Mucosa of rectum (tissue), 2 donors: ENCODE data around the gene ARHGAP1.

Experiments
- H3K27ac ChIP-seq, 2 donors: one replicate each; pipeline ENCODE4 v1.7.0; 2013; ENCODE audit warnings: inconsistent platforms in 2 of 2, low read depth in 2 of 2, low read length in 2 of 2
- H3K27me3 ChIP-seq, 2 donors: one replicate each; pipeline ENCODE4 v1.7.0; 2013; ENCODE audit warnings: low read length in 2 of 2; ENCODE audit not compliant: control insufficient read depth in 2 of 2, insufficient read depth in 2 of 2
- H3K36me3 ChIP-seq, 2 donors: one replicate each; pipeline ENCODE4 v1.7.0; 2013; ENCODE audit warnings: low read length in 2 of 2; ENCODE audit not compliant: control insufficient read depth in 2 of 2, insufficient read depth in 2 of 2
- H3K4me1 ChIP-seq, 2 donors: one replicate each; pipeline ENCODE4 v1.7.0; 2013; ENCODE audit warnings: low read length in 2 of 2, mild to moderate bottlenecking in 1 of 2; ENCODE audit not compliant: control insufficient read depth in 2 of 2, insufficient read depth in 2 of 2
- H3K4me3 ChIP-seq, 2 donors: one replicate each; pipeline ENCODE4 v1.7.0; 2013; ENCODE audit warnings: low read length in 2 of 2
- H3K9ac ChIP-seq, 2 donors: one replicate each; pipeline ENCODE4 v1.7.0; 2013; ENCODE audit warnings: low read length in 2 of 2, low read depth in 1 of 2, mild to moderate bottlenecking in 1 of 2
- H3K9me3 ChIP-seq, 2 donors: one replicate each; pipeline ENCODE4 v1.7.0; 2013; ENCODE audit warnings: low read length in 2 of 2; ENCODE audit not compliant: control insufficient read depth in 2 of 2
- donor health status: healthy.
- donor health status: Normal muscosa, but diverticular disease.

The ARHGAP1 gene

DNA sequence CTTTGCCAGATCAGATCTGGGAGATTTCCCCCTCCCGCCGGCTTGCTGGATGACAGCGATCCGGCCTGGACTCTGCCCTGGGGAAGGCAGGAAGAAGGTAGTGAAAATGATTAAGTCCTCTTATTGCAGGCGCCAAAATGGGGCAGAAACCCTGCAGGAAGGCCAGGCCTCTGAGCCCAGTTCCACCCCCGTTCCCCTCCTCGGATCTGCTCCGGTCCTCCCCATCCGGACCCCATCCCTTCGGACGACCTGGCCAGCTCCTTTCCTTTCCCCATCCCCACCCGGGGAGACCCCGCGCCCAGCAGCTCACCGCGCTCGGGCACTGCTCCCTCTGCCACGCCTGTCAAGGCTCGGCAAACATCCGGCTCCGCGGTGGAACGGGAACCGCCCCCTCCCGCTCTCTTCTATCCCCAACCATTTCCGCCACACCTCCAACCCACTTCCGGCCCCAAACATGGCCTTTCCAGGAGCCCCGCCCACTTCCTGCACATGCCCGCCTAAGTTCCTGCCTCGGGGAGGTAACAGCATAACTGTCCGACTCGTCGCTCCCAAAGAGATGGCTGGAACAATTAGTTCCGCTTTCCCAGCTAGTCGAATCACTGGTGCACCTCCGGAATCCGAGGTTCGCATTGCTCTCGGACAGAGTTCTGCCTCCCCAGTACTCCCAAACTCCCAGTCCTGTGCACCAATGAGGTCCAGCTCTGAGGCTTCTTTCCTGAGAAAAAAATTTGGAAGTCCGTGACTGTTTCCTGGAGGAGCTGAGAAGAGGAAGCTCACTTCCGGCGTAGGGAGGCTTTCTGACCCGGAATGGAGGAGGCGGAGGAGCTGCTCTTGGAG is at the start of gene ARHGAP1, which contains the start of gene ZNF408:
TSS of gene ARHGAP1 (minus strand) at position 379 of the 837 bp plus-strand sequence. CDS start 4,512 bp downstream, outside the sequence.
TSS of gene ZNF408 (plus strand) at position 791 of the 837 bp plus-strand sequence. CDS start at position 808, 17 bp downstream.
- Histone ChIP-seq H3K4me1 (peaks cover 18 to 32% of the 10 kb centered on the region in 2 donors), H3K9ac (peak within 1 kb of the TSS; percentile 87 to 93), H3K27ac (peak within 1 kb of the TSS; percentile 91 to 93), H3K4me3 (peak within 1 kb of the TSS; percentile 100), H3K27me3 (no peaks in the 10 kb centered on the region), H3K9me3 (no peaks in the 10 kb centered on the region), H3K36me3 (peaks cover 40 to 41% of the 10 kb centered on the region in 2 donors)

- Histone ChIP-seq H3K9ac (no peak overlapping the region), H3K36me3 (peaks cover 73 to 76% of the 10 kb centered on the region in 2 donors), H3K4me3 (no peak overlapping the region), H3K27me3 (no peaks in the 10 kb centered on the region), H3K4me1 (no peaks in the 10 kb centered on the region), H3K9me3 (no peaks in the 10 kb centered on the region), H3K27ac (no peak overlapping the region)
Measured at GRCh38 chr11:46747150-46747549, 46.7 kb upstream of the ARHGAP1 start.

- Histone ChIP-seq H3K36me3 (peaks cover 68 to 75% of the 10 kb centered on the region in 2 donors), H3K27ac (no peak overlapping the region), H3K9ac (no peak overlapping the region), H3K27me3 (no peaks in the 10 kb centered on the region), H3K9me3 (no peaks in the 10 kb centered on the region), H3K4me3 (no peak overlapping the region), H3K4me1 (no peaks in the 10 kb centered on the region)
Measured at GRCh38 chr11:46745995-46746394, 45.6 kb upstream of the ARHGAP1 start.

DNA sequence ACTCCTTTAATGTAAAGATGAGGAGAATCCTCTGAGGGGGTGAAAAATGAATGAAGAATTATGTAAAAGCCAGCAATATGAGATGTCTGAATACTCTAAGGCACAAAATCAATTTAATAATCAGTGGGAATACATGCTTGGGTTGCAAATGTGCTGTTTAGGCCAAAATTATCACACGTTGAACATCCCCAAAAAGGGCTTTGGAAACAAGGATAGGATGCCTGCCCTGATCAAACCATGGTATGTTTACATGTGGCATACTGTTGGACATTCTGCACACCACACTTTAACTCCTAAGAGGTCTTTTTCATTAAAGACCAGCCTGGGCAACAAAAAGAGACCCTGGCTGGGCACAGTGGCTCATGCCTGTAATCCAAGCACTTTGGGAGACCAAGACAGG is 44.9 kb upstream of the ARHGAP1 start:
- Histone ChIP-seq H3K36me3 (peaks cover 61 to 69% of the 10 kb centered on the region in 2 donors), H3K4me3 (no peak overlapping the region), H3K27ac (no peak overlapping the region), H3K9me3 (no peaks in the 10 kb centered on the region), H3K4me1 (no peaks in the 10 kb centered on the region), H3K9ac (no peak overlapping the region), H3K27me3 (no peaks in the 10 kb centered on the region)

GRCh38 chr11:46743693-46744339 is 43.4 kb upstream of the ARHGAP1 start:
- Histone ChIP-seq H3K4me1 (no peaks in the 10 kb centered on the region), H3K36me3 (peaks cover 56 to 61% of the 10 kb centered on the region in 2 donors), H3K9me3 (no peaks in the 10 kb centered on the region), H3K27me3 (no peaks in the 10 kb centered on the region), H3K4me3 (no peak overlapping the region), H3K27ac (peak overlapping the region in 1 of 2 donors; percentile 4), H3K9ac (no peak overlapping the region)

GRCh38 chr11:46743043-46743442 is 42.6 kb upstream of the ARHGAP1 start:
- no peak overlapping the region for H3K9ac ChIP-seq
- H3K4me1 ChIP-seq: no peaks in the 10 kb centered on the region
- no peak overlapping the region for H3K27ac ChIP-seq
- H3K9me3 ChIP-seq: no peaks in the 10 kb centered on the region
- no peak overlapping the region for H3K4me3 ChIP-seq
- H3K36me3 ChIP-seq: peaks cover 54 to 58% of the 10 kb centered on the region in 2 donors
- H3K27me3 ChIP-seq: no peaks in the 10 kb centered on the region

GRCh38 chr11:46741600-46742484 is 41.4 kb upstream of the ARHGAP1 start:
- no peak overlapping the region for H3K27ac ChIP-seq
- H3K9me3 ChIP-seq: no peaks in the 10 kb centered on the region
- H3K27me3 ChIP-seq: no peaks in the 10 kb centered on the region
- H3K36me3 ChIP-seq: peaks cover 44 to 47% of the 10 kb centered on the region in 2 donors
- no peak overlapping the region for H3K9ac ChIP-seq
- H3K4me3 ChIP-seq: no peak overlapping the region
- no peaks in the 10 kb centered on the region for H3K4me1 ChIP-seq

DNA sequence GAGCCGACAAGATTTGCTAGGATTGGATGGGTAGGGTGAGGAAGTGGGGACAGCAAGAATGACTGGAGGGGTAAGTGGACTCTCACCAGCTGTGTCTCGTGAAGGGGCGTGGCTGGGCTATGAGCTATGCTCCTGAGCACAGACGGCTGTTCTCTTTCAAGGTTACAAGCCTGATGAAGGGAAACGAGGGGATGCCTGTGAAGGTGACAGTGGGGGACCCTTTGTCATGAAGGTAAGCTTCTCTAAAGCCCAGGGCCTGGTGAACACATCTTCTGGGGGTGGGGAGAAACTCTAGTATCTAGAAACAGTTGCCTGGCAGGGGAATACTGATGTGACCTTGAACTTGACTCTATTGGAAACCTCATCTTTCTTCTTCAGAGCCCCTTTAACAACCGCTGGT is 38.5 kb upstream of the ARHGAP1 start:
- no peaks in the 10 kb centered on the region for H3K4me1 ChIP-seq
- no peaks in the 10 kb centered on the region for H3K9me3 ChIP-seq
- H3K4me3 ChIP-seq: no peak overlapping the region
- peaks cover 18% of the 10 kb centered on the region in 2 donors for H3K36me3 ChIP-seq
- H3K9ac ChIP-seq: no peak overlapping the region
- no peaks in the 10 kb centered on the region for H3K27me3 ChIP-seq
- no peak overlapping the region for H3K27ac ChIP-seq

- H3K4me3 ChIP-seq: no peak overlapping the region
- peaks cover 7 to 8% of the 10 kb centered on the region in 2 donors for H3K36me3 ChIP-seq
- H3K9me3 ChIP-seq: no peaks in the 10 kb centered on the region
- no peak overlapping the region for H3K27ac ChIP-seq
- H3K27me3 ChIP-seq: no peaks in the 10 kb centered on the region
- no peaks in the 10 kb centered on the region for H3K4me1 ChIP-seq
- no peak overlapping the region for H3K9ac ChIP-seq
Measured at GRCh38 chr11:46737699-46738098, 37.3 kb upstream of the ARHGAP1 start.
